GM21423 (cell line): Measurements from ENCODE around the gene TIMM44.

Experiments used
- ATAC-seq: cut with Tn5 transposase; IDR thresholded peaks from one replicate; pipeline ENCODE4 v1.9.1; 2021; ENCODE audit warnings: mild to moderate bottlenecking, moderate library complexity; ENCODE audit not compliant: unreplicated experiment

Gene TIMM44

DNA sequence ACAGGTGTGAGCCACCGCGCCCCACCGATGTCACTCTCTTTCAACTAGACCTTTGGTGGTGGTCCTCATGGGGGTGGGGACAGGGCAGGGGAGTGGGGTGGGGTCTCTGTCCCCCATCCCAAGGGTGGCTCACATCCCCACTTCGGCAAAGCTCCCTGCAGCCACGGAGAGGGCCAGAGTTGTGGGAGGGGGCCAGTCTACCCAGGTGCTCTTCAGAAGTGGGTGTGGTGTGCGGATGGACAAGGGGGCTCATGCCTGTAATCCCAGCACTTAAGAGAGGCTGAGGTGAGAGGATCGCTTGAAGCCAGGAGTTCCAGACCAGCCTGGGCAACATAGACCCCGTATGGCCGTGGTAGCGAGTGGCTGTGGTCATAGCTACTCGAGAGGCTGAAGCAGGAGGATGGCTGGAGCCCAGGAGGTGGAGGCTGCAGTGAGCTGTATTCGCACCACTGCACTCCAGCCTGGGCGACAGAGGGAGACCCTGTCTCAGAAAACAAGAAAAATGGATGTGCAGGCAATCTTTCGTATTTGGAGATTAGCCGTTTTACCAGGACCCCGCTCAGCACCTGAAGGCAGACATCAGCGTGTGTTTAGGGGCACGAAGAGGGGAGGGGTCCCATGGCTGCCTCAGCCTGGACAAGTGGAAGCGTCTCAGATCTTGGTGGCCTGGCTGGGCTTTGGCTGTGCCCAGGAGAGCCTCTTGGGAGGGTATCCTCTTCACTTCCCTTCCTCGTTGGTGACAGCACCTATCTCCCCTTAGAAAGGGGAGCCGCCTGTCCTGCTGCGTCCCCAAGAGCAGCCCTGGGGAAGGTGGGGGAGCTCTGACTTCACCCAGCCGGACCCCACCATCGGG is 28.0 kb downstream of the TIMM44 start:
- no peak for ATAC-seq

DNA sequence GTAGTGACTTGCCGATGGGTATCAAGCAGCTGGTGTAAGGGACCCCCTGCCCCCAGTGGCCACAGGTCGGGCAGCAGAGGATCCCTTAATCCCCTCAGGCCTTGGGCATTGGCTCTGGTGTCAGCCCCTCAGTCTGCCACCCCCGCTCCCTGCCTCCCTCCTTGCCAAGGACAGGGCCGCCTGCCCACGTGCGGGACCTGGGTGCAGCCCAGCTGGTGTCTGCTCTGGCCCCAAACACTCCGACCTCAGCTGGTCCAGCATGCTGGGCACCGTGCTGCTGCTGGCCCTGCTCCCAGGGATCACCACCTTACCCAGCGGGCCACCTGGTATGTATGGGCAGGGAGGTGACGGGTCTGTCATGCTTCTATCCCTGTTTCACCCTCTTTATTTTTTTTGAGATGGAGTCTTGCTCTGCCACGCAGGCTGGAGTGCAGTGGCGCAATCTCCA is 28.8 kb downstream of the TIMM44 start, which contains the start of gene TGFBR3L:
TGFBR3L (plus strand) TSS at position 233 of the 448 bp plus-strand sequence.
- ATAC-seq = no peak

DNA sequence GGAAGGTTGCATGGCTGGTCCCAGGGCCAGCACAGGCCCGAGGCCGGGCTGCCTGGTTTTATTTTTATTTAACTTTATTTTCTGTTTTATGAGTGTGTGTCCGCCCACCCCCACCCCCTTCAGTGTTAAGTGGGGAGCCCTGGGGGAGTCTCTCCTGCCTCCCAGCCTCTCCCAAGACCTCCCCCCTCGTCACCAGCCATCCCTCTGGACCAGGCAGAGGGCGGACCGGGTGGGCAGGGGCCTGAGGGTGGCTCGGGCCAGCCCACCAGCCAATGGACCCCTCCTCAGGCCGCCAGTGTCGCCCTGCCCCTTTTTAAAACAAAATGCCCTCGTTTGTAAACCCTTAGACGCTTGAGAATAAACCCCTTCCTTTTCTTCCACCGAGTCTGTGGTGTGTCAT is 29.4 kb downstream of the TIMM44 start:
- ATAC-seq = no peak

DNA sequence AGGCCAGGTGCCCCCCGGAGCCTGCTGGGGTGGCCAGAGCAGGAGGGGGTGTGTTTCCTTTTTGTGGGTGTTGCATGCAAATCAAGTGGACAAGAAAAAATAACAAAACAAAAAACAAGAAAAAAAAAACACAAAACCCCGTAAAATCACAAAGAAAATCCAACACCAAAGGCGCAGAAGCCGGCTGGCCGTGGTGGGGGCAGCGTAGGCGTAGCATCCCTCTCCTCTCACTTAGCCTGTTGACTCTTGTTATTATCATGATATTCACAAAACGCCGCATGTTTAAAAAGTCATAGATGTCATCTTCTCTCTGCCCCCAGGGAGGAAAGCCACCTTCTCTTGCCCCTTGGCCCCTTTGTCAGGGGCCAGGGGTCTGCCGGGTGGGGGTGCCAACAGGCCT is 29.8 kb downstream of the TIMM44 start:
- no peak for ATAC-seq

DNA sequence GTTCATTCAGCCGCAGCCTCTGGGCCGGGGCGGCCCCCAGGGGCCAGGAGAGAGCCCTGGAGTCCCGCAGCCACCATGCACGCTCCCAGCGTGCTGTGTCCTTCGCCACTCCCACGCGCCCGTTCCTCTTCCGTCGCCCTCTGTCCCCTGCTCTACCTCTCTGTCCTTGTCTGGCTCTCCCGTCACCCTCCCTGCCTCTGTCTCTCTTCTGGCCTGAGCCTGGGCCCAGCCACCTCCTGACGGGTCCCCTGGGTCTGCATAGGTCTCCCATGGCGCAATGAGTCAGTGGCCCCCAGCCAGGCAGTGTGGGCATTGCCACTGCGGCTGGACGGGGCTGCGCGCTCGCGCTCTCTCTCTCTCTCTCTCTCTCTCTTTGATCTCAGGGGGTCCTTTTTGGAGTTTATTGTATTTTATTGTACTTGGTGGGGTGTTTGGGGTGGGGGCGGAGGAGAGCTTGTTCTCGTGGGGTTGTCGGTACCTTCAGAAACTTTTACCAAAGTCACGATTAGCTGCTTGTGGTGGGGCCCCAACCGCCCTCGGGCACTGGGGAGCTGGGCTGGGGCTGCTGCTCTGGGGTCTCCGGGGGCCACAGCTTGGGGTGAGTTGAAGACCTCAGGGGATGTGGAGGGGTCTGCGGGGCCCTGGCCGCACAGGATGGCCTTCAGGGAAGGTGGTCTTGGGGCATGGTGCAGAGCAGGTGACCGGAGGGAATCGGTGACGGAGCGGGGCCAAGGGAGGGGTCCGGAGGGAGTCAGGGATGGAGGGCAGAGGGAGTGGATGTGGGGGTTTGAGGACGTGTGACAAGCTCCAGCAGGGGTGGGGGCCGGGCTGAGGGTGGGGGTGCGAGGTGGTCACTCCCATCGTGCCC is 30.5 kb downstream of the TIMM44 start:
- ATAC-seq = no peak

DNA sequence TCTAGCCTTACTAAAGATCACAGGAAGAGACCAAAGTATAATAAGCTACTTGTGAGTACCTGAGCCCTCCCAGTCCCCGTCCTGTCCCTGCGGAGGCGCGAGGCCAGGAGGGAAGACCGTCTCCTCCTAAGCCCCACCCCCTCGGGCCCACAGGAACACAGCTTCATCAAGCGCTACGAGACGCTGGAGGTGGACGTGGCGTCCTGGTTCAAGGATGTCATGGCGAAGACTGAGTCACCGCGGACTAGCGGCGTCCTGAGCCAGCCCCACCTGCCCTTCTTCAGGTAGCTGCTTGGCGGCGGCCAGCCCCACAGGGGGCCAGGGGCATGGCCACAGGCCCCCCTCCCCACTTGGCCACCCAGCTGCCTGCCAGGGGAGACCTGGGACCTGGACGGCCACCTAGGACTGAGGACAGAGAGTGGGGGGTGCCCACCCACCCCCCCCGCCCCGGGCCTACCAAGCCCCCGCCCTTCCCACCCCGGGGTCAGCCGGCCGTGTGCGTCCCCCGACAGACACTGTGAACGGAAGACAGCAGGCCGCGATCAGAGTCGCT is 31.2 kb downstream of the TIMM44 start:
- no peak for ATAC-seq

DNA sequence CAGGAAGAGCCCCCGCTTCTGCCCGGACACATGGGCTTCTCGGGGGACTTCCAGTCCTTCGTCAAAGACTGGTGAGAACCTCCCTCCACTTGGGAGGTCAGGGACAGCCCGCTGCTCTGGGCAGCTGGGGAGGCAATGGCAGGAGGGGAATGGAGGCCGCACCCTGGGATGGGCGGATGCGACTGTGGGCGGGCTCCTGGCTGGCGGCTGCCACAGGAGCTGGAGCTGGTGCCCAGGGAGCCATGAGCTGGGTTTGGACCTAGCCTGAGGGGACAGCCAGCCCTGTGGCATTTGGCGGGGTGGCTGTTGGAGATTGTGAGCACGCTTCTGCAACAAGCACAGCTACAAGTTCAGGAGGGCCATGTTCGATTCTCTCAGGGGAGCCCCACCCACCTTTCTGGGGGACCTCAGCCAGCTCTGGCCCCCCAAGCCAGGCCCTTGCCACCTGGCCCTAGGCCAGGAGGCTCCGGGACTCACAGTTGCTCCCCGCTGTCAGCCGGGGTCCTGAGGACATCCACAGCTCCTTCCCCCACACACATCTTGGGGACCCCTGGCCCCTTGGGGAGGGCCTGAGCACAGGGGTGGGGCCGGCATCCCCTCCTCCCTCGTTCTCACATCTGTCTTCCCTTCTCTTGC is 31.8 kb downstream of the TIMM44 start:
- ATAC-seq = no peak

DNA sequence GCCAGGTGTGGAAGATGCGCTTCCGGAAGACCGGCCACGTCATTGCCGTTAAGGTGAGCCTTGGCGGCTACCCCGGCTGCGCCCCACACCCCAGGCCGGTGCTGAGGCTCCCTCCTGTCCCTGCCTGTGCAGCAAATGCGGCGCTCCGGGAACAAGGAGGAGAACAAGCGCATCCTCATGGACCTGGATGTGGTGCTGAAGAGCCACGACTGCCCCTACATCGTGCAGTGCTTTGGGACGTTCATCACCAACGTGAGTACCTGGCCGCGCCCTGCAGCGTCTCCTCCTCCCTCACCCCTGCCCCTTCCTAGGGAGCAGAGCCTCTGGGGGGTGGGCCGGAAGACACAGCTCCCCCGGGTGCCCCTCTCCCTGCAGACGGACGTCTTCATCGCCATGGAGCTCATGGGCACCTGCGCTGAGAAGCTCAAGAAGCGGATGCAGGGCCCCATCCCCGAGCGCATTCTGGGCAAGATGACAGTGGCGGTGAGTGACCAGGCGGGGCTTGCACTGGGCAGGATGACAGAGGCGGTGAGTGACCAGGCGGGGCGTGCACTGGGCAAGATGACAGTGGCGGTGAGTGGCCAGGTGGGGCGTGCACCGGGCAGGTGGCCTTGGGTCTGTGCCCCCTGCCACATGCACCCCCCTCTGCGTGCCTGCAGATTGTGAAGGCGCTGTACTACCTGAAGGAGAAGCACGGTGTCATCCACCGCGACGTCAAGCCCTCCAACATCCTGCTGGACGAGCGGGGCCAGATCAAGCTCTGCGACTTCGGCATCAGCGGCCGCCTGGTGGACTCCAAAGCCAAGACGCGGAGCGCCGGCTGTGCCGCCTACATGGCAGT is 32.9 kb downstream of the TIMM44 start:
- no peak for ATAC-seq

DNA sequence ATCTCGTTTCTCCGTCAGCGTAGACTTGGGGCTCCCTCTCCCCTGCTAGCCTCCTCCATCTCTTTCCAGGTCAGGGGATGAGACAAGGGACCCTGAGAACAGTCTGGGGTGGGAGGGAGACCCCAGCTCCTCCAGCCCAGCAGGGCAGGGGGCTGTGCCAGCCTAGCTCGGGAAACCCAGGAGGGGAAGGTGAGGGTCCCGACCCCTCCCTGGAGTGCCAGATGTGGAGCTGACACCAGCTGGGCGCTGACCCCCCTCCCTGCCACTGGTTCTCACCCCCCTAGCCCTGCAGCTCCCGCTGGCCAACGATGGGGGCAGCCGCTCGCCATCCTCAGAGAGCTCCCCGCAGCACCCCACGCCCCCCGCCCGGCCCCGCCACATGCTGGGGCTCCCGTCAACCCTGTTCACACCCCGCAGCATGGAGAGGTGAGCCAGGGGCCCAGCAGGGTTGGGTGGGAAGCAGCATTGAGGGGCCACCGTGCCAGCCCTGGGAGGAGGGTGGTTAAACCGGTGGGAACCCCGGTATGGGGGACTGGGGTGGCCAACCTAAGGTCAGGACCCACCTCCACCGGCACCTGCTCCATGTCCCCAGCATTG is 33.9 kb downstream of the TIMM44 start:
- no peak for ATAC-seq

DNA sequence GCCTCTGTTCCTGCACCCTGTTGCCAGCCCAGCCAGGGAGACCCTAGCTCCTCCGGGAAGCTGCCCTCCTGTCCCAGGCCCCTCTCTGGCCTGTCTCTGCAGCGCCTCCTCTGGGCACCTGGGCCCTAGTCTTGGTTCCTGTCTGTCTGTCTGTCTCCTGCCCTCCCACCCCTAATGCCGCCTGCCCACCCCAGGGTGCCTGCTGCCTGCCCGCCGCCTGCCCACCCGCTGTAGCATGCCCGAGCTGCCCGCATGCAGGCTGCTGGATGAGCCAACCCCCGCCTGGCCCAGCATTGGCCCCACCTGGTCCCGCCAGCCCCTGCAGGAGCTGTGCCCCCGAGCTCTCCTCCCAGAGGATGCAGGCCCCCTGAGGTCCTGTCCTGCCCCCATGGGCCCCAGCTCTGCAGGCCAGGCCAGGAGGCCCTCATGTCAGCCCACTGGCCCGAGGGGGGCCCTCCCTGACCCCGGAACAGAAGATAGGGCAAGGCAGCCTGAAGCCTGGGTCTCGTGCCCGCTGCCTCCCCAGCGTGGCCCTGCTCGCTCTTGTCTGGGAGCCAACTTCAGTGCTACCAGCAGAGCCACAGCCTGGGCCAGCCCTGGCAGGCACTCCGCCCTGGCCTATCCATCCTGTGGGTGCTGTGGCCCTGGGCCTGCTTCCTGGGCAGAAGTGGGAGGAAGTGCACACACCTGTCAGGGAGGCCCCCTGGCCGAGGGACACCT is 34.6 kb downstream of the TIMM44 start:
- ATAC-seq = no peak

DNA sequence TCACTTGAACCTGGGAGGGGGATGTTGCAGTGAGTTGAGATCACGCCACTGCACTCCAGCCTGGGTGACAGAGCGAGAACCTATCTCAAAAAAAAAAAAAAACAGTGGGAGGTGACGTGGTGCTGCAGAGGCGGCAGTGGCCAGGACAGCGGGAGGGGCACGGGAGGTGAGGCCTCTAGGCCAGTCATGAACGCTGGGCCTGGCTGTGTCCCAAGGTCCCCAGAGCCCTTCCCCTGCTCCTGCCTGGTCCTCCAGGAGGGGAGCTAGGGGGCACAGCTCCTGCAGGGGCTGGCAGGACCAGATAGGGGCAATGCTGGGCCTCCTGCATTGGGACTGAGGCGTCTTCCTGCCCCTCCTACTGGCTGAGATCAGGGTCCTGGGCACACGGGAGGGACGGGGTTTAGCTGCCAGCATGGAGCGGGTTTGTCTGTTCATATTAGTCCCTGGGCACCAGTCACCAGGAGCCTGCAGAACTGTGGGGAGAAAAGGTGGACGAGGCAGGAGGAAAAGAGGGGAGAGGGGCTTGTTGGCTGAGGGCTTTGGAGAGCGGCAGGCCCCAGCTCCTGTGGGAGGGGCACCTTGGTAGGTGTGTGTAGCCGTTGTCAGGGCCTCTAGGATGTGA is 35.3 kb downstream of the TIMM44 start:
- ATAC-seq = no peak

DNA sequence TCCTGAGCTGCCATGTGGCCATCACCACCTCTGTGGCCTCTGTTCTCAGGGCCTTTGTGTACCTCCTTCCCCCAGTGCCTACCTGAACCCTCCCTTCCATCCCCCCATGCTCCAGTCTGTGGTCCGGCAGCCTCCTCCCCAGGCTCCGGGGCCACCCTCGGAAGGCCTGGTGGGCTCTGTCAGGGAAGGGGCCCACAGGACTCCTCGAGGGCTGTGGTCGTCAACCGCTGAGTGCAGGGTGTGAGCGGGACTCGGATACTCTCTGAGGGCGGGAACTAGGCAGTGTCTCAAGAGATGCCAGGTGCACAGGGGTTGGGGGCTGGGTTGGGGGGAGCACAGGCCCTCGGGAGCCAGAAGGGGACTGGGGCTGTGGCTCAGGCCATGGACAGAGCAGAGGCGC is 35.9 kb downstream of the TIMM44 start:
- ATAC-seq = no peak

DNA sequence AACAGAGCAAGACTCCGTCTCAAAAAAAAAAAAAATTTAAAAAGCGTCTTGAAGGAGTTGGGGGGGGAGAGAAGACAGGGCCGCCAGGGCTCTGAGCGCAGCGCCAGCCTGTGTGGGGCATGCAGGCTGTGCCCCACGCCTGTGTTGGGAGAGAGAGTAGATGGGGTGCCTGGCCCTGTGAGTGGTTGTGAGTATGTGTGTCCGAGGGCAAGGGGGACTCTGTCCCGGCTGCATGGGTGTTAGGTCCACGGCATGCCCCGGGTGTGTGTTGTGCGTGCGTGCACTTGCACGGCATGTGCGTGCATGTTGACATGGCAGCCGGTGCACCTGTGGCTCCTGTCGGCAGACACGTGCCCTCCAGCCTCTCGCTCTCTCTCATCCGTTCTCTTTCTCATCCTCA is 36.3 kb downstream of the TIMM44 start:
- no peak for ATAC-seq

DNA sequence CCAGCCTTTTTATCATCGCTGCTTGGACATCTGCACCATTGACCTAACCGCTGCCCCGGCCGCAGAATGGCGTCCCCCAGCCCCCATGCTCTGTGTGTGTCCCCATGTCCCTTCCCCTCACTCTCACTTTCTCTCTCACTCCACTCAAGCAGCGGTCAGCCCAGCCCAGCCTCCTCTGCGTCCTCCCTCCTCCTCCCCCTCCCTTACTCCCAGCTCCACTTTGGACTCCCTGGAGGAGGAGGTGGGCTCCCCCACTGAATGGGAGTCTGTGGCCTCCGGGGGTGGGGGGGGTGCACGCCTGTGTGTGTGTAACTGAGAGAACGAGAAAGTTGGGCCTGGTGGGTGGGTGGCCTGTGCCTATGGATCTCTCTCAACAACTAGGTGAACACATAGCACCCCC is 37.6 kb downstream of the TIMM44 start:
- ATAC-seq = no peak

DNA sequence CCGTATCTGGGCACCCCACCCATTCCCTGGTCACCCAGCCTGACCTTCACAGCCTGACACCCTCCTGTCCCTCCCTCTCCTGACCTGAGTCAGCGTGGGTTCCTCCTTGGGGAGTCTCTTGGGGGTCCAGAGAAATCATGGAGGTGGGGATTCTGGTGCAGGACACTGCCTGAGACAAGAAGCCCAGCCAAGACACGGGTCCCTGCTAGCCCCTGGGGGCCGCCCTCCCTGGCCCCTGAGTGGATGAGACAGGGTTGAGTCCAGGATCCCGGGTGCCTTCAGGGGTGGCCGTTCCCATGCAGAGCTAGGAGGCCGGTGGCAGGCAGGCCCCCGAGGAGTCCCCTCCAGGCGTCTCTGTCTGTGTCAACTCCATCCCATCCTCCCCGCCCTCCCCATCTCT is 38.2 kb downstream of the TIMM44 start:
- no peak for ATAC-seq

DNA sequence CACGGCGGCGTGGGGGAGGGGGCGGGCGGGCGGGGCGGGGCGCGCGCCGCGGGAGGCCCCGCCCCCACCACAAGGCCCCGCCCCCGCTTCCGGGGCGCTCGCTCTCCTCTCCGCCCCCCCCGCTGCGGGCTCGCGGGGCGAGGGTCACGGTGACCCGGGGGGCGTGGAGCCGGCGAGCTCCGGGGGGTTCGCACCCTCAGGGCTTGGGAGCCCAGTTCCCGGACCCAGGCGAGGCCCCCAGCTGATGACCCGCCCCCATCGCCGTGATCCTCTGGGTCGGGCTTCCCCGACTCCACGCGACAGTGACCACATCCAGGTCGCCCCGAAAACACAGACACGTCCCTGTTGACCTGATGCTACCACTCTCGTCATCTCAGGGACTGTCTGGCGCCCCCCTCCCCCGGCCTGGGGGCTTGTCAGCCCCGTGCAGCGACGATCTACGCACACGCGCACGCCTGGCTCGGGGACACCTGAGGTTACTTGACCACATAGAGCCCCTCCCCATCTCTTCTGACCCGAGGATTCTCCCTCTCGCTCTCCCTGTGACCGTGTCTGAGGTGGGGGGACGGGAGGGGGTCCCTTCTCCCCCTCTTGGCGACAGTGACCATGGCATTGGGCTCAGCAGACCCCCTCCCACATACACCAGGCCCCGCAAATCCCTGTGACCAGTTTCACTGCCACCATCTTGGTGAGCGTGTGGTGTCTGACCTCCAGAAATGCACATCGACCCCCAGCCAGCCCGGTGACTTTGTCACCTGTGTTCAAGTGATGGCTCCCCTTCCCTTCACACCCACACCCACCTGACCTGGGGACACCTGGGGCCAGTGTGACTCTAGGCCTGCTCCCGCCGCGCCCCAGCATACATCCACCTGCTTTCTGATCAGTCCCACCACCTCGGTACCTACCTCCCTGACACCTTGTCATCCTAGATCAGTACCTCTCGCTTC is 39.1 kb downstream of the TIMM44 start:
- peak; percentile 31 for ATAC-seq

DNA sequence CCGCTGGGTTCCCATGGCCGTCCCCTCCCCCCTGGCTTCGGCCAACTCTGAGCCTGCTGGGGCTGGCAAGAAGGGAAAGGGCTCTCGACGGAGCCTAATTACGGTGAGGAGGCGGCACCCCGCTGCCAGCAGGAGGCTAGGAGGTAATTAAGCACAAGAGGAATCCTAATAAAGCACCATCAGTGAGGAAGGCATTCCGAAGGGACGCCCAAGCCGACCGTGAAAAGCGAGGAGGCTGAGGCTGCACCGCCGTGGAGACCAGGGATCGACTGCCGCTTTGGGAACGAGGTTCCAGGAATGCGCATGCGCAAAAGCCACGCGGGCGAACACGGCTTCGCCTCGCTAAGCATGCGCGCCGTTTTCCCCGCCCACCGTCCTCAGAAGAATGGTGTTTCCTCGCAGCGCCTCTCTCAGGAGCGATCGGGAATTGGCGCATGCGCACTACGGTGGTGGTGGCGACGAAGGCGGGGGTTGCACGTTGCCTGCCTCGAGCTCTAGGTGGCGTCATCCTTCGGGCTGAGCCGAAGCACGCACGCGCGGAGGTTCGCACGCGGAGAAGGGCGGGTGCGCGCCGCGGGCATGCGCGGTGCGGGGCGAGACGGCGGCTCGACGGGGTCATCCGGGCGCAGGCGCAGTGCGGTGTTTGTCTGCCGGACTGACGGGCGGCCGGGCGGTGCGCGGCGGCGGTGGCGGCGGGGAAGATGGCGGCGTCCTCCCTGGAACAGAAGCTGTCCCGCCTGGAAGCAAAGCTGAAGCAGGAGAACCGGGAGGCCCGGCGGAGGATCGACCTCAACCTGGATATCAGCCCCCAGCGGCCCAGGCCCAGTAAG is 40.0 kb downstream of the TIMM44 start, which contains the start of gene MAP2K7:
MAP2K7 (plus strand) TSS at position 634 of the 830 bp plus-strand sequence; CDS start at position 702, 68 bp downstream.
- ATAC-seq = peak; percentile 83
